Measurements from ENCODE around the gene GALT. TPM values are rescaled to one million over a fixed set of nuclear protein-coding genes. Genes with fewer than 3 reads are reported as not detected.

GALT gene
- total RNA-seq, 1 donor from 2014 or later: 57.5 TPM

GRCh38 chr9:34603610-34604231 lies 42.8 kb upstream of the GALT start:
- peak; percentile 95 for TF ChIP-seq CTCF (IDR thresholded peaks at IDR 0.05; ENCODE audit: partially characterized antibody, unreplicated experiment)
- Mint-ChIP-seq H3K36me3 (ENCODE audit: unreplicated experiment) (no peaks in the 10 kb centered on the region), H3K4me1 (ENCODE audit: low read depth, unreplicated experiment) (peaks cover 18% of the 10 kb centered on the region), H3K27me3 (ENCODE audit: unreplicated experiment) (peaks cover 13% of the 10 kb centered on the region), H3K27ac (ENCODE audit: unreplicated experiment) (peak overlapping the region; percentile 4), H3K4me3 (ENCODE audit: unreplicated experiment) (no peak overlapping the region), H3K9me3 (ENCODE audit: unreplicated experiment) (no peaks in the 10 kb centered on the region)
- peak; percentile 96 for DNase-seq

GRCh38 chr9:34606190-34606589 lies 40.3 kb upstream of the GALT start:
- TF ChIP-seq CTCF (IDR thresholded peaks at IDR 0.05; ENCODE audit: partially characterized antibody, unreplicated experiment): no peak
- H3K9me3 Mint-ChIP-seq (ENCODE audit: unreplicated experiment): peaks cover 5% of the 10 kb centered on the region
- peaks cover 17% of the 10 kb centered on the region for H3K4me1 Mint-ChIP-seq (ENCODE audit: low read depth, unreplicated experiment)
- no peaks in the 10 kb centered on the region for H3K36me3 Mint-ChIP-seq (ENCODE audit: unreplicated experiment)
- H3K4me3 Mint-ChIP-seq (ENCODE audit: unreplicated experiment): no peak overlapping the region
- no peak overlapping the region for H3K27ac Mint-ChIP-seq (ENCODE audit: unreplicated experiment)
- no peak for DNase-seq
- H3K27me3 Mint-ChIP-seq (ENCODE audit: unreplicated experiment): peaks cover 6% of the 10 kb centered on the region

GRCh38 chr9:34606905-34607304 lies 39.6 kb upstream of the GALT start:
- DNase-seq: no peak
- peaks cover 6% of the 10 kb centered on the region for H3K27me3 Mint-ChIP-seq (ENCODE audit: unreplicated experiment)
- H3K27ac Mint-ChIP-seq (ENCODE audit: unreplicated experiment): no peak overlapping the region
- H3K9me3 Mint-ChIP-seq (ENCODE audit: unreplicated experiment): peaks cover 8% of the 10 kb centered on the region
- peaks cover 17% of the 10 kb centered on the region for H3K4me1 Mint-ChIP-seq (ENCODE audit: low read depth, unreplicated experiment)
- TF ChIP-seq CTCF (IDR thresholded peaks at IDR 0.05; ENCODE audit: partially characterized antibody, unreplicated experiment): no peak
- no peak overlapping the region for H3K4me3 Mint-ChIP-seq (ENCODE audit: unreplicated experiment)
- H3K36me3 Mint-ChIP-seq (ENCODE audit: unreplicated experiment): no peaks in the 10 kb centered on the region

GRCh38 chr9:34607331-34607730 lies 39.1 kb upstream of the GALT start:
- Mint-ChIP-seq H3K27me3 (ENCODE audit: unreplicated experiment) (peaks cover 6% of the 10 kb centered on the region), H3K36me3 (ENCODE audit: unreplicated experiment) (no peaks in the 10 kb centered on the region), H3K4me3 (ENCODE audit: unreplicated experiment) (no peak overlapping the region), H3K4me1 (ENCODE audit: low read depth, unreplicated experiment) (peaks cover 14% of the 10 kb centered on the region), H3K9me3 (ENCODE audit: unreplicated experiment) (peaks cover 8% of the 10 kb centered on the region), H3K27ac (ENCODE audit: unreplicated experiment) (no peak overlapping the region)
- TF ChIP-seq CTCF (IDR thresholded peaks at IDR 0.05; ENCODE audit: partially characterized antibody, unreplicated experiment): no peak
- no peak for DNase-seq

GRCh38 chr9:34610434-34611206 lies 35.9 kb upstream of the GALT start:
- TF ChIP-seq CTCF (IDR thresholded peaks at IDR 0.05; ENCODE audit: partially characterized antibody, unreplicated experiment): no peak
- peak overlapping the region; percentile 84 for H3K4me3 Mint-ChIP-seq (ENCODE audit: unreplicated experiment)
- peaks cover 11% of the 10 kb centered on the region for H3K4me1 Mint-ChIP-seq (ENCODE audit: low read depth, unreplicated experiment)
- peak overlapping the region; percentile 18 for H3K27ac Mint-ChIP-seq (ENCODE audit: unreplicated experiment)
- H3K9me3 Mint-ChIP-seq (ENCODE audit: unreplicated experiment): peaks cover 10% of the 10 kb centered on the region
- peaks cover 2% of the 10 kb centered on the region for H3K27me3 Mint-ChIP-seq (ENCODE audit: unreplicated experiment)
- no peak for DNase-seq
- no peaks in the 10 kb centered on the region for H3K36me3 Mint-ChIP-seq (ENCODE audit: unreplicated experiment)
